HL-60 (cell line): ENCODE measurements around the gene CFAP210.

ENCODE experiments used
- GABPA ChIP-seq: IDR thresholded peaks from 2 replicates; pipeline ENCODE4 v1.6.1; 2012; ENCODE audit warnings: low read depth
- POLR2AphosphoS5 ChIP-seq: IDR thresholded peaks from 2 replicates; pipeline ENCODE4 v1.6.1; 2012; ENCODE audit warnings: low read depth
- SPI1 ChIP-seq: IDR thresholded peaks from 2 replicates; pipeline ENCODE4 v1.6.1; 2012; ENCODE audit warnings: low read depth, mild to moderate bottlenecking, borderline replicate concordance
- TF ChIP-seq, protein P1 (sequence below): IDR thresholded peaks from one replicate; pipeline ENCODE4 v1.5.1; 2011; ENCODE audit warnings: low read length, control low read depth, inconsistent platforms; ENCODE audit not compliant: insufficient read depth
- TF ChIP-seq, protein P2 (sequence below): IDR thresholded peaks from 2 replicates; pipeline ENCODE4 v1.6.1; 2012; ENCODE audit warnings: low read depth; ENCODE audit not compliant: insufficient replicate concordance

DNA sequence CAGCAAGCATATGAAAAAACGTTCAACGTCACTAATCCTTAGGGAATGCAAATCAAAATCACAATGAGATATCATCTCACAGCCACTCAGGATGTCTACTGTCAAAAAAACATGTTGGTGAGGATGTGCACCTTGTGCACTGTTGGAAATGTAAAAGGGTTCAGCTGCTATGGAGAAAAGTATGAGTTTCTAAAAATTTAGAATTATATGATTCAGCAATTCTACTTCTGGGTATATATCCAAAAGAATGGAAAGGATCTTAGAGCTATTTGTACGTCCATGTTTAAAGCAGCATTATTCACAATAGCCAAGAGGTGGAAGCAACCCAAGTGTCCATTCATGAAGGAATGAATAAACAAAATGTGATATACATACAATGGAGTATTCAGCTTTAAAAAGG is 50.0 kb downstream of the CFAP210 start:
- TF ChIP-seq, protein P1, sequence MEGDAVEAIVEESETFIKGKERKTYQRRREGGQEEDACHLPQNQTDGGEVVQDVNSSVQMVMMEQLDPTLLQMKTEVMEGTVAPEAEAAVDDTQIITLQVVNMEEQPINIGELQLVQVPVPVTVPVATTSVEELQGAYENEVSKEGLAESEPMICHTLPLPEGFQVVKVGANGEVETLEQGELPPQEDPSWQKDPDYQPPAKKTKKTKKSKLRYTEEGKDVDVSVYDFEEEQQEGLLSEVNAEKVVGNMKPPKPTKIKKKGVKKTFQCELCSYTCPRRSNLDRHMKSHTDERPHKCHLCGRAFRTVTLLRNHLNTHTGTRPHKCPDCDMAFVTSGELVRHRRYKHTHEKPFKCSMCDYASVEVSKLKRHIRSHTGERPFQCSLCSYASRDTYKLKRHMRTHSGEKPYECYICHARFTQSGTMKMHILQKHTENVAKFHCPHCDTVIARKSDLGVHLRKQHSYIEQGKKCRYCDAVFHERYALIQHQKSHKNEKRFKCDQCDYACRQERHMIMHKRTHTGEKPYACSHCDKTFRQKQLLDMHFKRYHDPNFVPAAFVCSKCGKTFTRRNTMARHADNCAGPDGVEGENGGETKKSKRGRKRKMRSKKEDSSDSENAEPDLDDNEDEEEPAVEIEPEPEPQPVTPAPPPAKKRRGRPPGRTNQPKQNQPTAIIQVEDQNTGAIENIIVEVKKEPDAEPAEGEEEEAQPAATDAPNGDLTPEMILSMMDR, result no peak
- TF ChIP-seq POLR2AphosphoS5, result no peak; the same call in 1 of the 2 replicates
- TF ChIP-seq, protein P2, sequence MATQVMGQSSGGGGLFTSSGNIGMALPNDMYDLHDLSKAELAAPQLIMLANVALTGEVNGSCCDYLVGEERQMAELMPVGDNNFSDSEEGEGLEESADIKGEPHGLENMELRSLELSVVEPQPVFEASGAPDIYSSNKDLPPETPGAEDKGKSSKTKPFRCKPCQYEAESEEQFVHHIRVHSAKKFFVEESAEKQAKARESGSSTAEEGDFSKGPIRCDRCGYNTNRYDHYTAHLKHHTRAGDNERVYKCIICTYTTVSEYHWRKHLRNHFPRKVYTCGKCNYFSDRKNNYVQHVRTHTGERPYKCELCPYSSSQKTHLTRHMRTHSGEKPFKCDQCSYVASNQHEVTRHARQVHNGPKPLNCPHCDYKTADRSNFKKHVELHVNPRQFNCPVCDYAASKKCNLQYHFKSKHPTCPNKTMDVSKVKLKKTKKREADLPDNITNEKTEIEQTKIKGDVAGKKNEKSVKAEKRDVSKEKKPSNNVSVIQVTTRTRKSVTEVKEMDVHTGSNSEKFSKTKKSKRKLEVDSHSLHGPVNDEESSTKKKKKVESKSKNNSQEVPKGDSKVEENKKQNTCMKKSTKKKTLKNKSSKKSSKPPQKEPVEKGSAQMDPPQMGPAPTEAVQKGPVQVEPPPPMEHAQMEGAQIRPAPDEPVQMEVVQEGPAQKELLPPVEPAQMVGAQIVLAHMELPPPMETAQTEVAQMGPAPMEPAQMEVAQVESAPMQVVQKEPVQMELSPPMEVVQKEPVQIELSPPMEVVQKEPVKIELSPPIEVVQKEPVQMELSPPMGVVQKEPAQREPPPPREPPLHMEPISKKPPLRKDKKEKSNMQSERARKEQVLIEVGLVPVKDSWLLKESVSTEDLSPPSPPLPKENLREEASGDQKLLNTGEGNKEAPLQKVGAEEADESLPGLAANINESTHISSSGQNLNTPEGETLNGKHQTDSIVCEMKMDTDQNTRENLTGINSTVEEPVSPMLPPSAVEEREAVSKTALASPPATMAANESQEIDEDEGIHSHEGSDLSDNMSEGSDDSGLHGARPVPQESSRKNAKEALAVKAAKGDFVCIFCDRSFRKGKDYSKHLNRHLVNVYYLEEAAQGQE, result no peak
- TF ChIP-seq GABPA, result no peak
- no peak for TF ChIP-seq SPI1
